HG02885 (cell line): ENCODE measurements around the gene KPNA5.
"Not testable (repeated sequence)": the region's sequence is repeated elsewhere in the genome, so short reads cannot be mapped to it uniquely, and the experiment has no call there.

Experiments
- ATAC-seq: cut with Tn5 transposase; IDR thresholded peaks from one replicate; pipeline ENCODE4 v1.9.1; 2021; ENCODE audit warnings: mild to moderate bottlenecking; ENCODE audit not compliant: unreplicated experiment, poor library complexity

Gene KPNA5

DNA sequence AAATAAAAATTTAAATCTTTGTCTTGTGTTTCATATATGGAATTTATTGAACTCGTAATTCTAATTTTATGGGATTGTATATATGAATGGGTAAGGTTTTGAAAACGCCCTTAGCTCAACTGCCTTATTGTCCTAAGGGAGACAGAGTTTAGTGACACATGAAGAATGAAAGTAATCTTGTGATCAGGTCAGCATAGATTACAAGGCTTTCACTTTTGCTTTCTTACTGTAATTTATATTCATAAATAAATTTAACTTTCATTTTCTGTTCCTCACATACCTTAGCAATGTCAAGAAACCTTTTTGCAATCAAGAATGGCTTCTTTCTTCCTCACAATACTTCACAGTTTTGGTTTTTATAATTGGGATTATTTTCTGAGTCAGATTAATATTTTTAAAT is 14.4 kb downstream of the KPNA5 start:
- peak; percentile 88 for ATAC-seq

GRCh38 chr6:116697480-116697879 is 16.5 kb downstream of the KPNA5 start:
- peak; percentile 65 for ATAC-seq

GRCh38 chr6:116703888-116704287 is 22.9 kb downstream of the KPNA5 start:
- ATAC-seq, result not testable (repeated sequence)

DNA sequence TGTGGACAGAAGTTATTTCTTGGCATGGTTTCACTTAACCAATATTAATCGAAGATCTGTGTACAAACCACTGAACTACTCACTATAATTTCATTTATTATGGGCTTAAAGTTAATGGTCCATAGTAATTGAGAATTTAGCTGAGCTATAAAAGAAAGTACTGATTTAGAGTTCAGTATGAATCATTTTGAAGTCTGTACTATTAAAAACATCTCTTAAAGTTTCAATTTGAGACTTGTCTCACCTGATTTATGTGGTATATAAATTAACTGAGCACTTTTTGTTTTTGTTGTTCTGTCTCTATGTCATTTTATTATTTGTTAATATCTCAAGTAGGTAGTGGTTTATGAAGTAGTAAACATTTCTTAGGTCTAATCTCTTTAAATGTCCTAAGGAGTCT is 24.9 kb downstream of the KPNA5 start:
- ATAC-seq, result no peak

- peak; percentile 76 for ATAC-seq
Observed at GRCh38 chr6:116714296-116714695, 33.3 kb downstream of the KPNA5 start.

DNA sequence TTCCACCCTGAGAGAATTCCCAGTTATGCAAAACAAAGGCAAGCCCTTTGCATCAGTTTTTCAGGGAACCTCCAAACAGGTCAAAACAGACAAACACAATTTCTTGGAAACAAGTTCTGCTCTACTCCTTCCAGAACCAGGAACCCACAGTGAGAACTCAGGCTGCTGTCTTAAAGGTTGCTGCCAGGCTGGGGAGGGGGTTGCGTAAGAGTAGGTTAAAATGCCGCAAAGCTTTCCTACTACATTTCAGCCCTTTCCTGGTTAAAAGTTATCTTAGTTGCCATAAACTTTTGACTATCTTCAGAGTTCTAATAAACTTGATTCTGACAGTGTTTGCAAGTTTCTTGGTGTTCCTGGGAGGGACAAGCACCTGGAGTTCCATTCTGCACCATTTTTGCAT is 33.8 kb downstream of the KPNA5 start:
- no peak for ATAC-seq

DNA sequence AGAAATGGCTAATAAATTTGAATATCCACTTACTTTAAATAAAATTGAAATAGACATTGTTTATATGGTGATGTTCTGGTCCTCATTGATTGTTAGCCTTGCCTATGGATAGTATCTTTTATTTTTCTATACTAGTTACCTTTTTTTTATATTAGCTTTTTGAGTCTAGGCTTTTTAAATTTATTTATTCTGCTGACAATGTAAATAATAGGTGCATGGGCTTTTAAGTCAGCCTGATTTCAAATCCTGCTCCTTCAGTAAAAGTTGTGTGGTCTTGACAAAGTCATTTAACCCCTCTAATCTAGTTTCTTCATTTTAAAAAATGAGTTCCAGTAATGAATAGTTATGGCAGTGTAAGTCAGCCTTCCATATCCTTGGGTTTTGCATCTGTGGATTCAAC is 45.9 kb downstream of the KPNA5 start:
- ATAC-seq, result no peak

GRCh38 chr6:116730513-116730912 is 49.5 kb downstream of the KPNA5 start:
- no peak for ATAC-seq

DNA sequence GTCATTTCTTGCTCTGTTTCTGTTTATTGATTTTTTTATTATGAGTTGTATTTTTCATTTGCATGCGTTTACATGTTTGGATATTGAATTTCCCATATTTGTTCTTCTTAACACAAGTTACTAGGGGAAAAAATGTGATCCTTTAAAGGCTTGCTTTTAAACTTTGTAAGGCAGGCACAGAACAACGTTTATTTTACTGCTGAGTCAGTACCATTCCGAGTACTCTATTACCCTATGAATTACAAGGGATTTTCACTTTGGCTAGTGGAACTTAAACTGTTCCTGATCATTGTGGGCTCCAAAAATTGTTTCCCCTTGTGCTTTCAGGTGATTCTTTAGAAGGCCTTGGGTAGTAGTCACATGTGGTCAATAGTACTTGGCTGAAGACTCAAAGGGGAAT is 56.0 kb downstream of the KPNA5 start:
- no peak for ATAC-seq

GRCh38 chr6:116740486-116740885 is 59.5 kb downstream of the KPNA5 start:
- ATAC-seq, result not testable (repeated sequence)

- ATAC-seq, result no peak
Observed at GRCh38 chr6:116741571-116741970, 60.6 kb downstream of the KPNA5 start.

DNA sequence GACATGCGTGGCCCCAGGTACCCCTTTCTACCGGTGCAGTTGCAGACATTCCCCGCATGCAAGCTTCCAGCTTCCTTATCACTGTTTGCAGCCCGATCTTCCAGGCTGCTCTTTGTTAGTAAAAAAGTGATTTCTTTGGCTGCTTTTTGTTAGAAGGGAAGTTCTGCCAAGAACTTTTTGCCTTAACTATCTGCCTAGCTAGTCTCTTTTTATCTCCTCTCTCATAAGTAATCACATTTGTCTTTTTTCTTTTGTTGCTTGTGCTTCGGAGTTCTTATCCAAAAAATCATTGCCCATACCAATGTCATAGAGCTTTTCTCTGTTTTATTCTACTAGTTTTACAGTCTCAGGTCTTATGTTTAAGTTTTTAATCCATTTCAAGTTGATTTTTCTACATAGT is 64.2 kb downstream of the KPNA5 start:
- no peak for ATAC-seq

- ATAC-seq, result no peak
Observed at GRCh38 chr6:116761779-116762178, 80.8 kb downstream of the KPNA5 start.

DNA sequence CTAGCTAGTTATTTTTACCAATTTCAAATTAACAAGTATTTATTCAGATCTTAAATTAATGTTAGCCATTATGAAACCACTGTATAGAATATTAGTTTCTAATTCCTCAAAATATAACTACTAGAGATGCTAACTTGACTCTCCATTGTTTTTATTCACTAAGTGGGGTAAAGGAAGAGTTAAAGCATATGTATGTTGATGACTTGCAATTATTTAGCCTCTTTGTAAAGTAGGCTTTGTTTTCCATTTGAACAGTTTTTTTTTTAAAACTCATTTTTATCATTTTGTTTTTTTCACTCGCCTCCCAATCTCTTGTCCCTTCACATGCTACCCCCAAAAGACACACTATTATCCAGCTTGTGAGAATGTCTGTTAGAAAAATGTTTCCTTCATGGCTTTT is 81.2 kb downstream of the KPNA5 start:
- ATAC-seq, result no peak

DNA sequence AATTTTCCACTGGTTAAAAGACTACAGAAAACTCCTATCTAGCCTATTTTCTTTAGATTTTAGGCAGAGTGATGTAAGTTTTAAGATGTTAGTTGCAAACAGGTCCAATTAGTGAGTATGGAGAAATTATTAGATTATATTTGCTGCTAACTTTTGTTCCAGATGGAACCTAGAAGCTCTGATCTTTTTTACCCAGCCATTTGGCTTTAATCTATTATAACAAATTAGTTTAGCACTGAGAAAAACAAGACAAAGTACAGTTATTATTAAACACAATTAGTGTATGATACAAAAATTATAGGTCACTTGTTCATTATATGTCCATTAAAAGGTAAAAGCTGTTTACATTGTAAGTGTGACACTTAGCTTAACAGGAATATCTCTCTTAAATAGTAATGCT is 82.0 kb downstream of the KPNA5 start:
- no peak for ATAC-seq

DNA sequence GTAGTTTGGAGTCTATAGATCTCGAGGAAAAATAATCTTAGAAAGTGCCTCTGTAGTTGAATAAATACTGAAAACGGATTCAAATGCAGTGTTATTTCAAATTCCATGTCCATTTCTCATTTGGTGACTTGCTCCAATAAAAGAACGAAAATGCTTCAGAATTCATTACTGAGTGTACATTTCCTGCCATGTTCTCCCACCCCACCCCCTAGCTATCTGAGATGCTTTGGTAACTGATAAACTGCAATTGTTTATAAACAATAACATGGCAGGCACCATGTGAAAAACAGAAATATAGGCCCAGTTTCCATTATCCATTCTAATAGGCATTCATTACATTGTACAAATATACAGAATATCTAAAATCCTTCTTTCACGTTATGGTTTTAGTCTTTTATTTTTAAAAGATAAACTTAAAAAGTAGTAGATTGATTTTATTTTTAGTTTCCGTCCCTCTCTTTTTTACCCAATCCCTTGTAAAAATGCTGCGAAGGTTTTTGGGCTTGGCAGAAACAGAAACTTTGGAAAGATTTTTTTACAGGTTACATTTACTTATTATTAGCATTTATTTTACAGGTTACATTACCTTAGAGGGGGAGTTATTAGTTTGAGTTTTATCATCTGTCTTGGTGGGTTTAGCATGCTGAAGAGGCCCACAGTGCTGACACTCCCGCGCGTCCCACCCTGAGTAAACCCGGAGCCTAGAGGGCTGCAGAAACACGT is 83.1 kb downstream of the KPNA5 start:
- ATAC-seq, result no peak

DNA sequence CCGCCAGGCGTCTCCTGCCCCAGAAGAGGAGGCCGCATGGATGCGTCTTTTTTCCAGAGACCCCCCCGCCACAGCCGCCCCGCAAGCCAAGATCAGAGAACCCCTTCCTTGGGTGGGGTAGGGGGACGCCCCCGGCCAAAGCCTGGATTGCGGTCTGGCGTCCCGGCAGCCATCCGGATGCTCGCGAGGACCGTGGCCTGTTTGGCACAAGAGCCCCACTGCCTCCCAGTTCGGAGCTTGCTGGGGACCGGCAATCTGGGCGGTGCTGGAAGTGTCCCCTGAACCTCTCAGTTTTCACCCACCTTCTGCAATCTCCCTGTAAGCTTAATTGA is 83.6 kb downstream of the KPNA5 start:
- peak; percentile 14 for ATAC-seq

- ATAC-seq, result peak; percentile 51
Observed at GRCh38 chr6:116764961-116765841, 84.2 kb downstream of the KPNA5 start, which contains the start of gene FAM162B. Gene FAM162B (minus strand): TSS chr6:116765719. CDS start chr6:116765576, 143 bp downstream.

- no peak for ATAC-seq
Observed at GRCh38 chr6:116766506-116767176, 85.6 kb downstream of the KPNA5 start.

GRCh38 chr6:116767715-116768114 is 86.7 kb downstream of the KPNA5 start:
- ATAC-seq, result no peak

GRCh38 chr6:116772450-116772849 is 91.4 kb downstream of the KPNA5 start:
- no peak for ATAC-seq
